T-cell (primary cell): ENCODE results near the gene MEN1. TPM values are rescaled to one million over a fixed set of nuclear protein-coding genes. Genes with fewer than 3 reads are reported as not detected.
A peak's percentile ranks its signal among the peaks of the same experiment; 100 is the strongest.
"Not testable (repeated sequence)": the region's sequence is repeated elsewhere in the genome, so short reads cannot be mapped to it uniquely, and the experiment has no call there.

Experiments
- ATAC-seq, 4 experiments: fragments of 200-7000 bp in 3 of 4; fragments of 150-1000 bp in 1 of 4; cut with Tn5 transposase; replicated peaks in 1 of 4; 1 replicate in 3 of 4; 2 replicates in 1 of 4; pipeline ENCODE4 v1.10.0; 2021; ENCODE audit warnings: moderate library complexity in 3 of 4, mild to moderate bottlenecking in 2 of 4, moderate number of reproducible peaks in 1 of 4
- CTCF ChIA-PET, 2 donors: fragments of 300-600 bp; sonication (Branson Sonifier 250); formaldehyde crosslinking; loops; one replicate each; lab custom pipeline; 2022; ENCODE audit warnings: antibody characterized with exemption in 2 of 2; lab: Charles Lee
- POLR2A ChIA-PET, 2 donors: fragments of 300-600 bp; sonication (Branson Sonifier 250); formaldehyde crosslinking; loops; one replicate each; lab custom pipeline; 2022; ENCODE audit warnings: antibody characterized with exemption in 2 of 2; lab: Charles Lee
- DNase-seq, 35 experiments: peaks; one replicate each; pipeline versions ENCODE4 v3.0.0 to v3.0.0-alpha.2; 2013 to 2023
- H3K27ac ChIP-seq: one replicate; pipeline ENCODE4 v1.5.1; 2013; ENCODE audit warnings: low read length
- H3K27me3 ChIP-seq, 2 experiments: replicated peaks in 1 of 2; 1 replicate in 1 of 2; 2 replicates in 1 of 2; pipeline versions ENCODE4 v1.6.1 to v1.7.0; 2013; ENCODE audit warnings: low read length in 1 of 2, mixed read lengths in 1 of 2; ENCODE audit not compliant: control insufficient read depth in 2 of 2, insufficient read depth in 2 of 2; ENCODE audit errors: extremely low read depth in 1 of 2
- H3K36me3 ChIP-seq, 2 donors: 1 replicate in 1 of 2; 2 replicates in 1 of 2; pipeline versions ENCODE4 v1.6.1 to v1.7.0; 2013; ENCODE audit warnings: low read length in 1 of 2; ENCODE audit not compliant: control insufficient read depth in 2 of 2, insufficient read depth in 1 of 2; ENCODE audit errors: extremely low read depth in 1 of 2
- H3K4me1 ChIP-seq, 2 experiments: 1 replicate in 1 of 2; 2 replicates in 1 of 2; pipeline versions ENCODE4 v1.6.1 to v1.7.0; 2013; ENCODE audit warnings: low read length in 2 of 2, mixed read lengths in 1 of 2; ENCODE audit not compliant: insufficient read depth in 2 of 2, control insufficient read depth in 1 of 2; ENCODE audit errors: extremely low read depth in 1 of 2
- H3K4me3 ChIP-seq, 2 donors: 1 replicate in 1 of 2; 2 replicates in 1 of 2; pipeline versions ENCODE4 v1.5.1 to v1.7.0; 2013; ENCODE audit warnings: mild to moderate bottlenecking in 2 of 2, low read length in 1 of 2, moderate library complexity in 1 of 2; ENCODE audit not compliant: control insufficient read depth in 1 of 2; ENCODE audit errors: extremely low read depth in 1 of 2
- H3K9me3 ChIP-seq: 2 replicates; pipeline ENCODE4 v1.7.0; 2013
- H3K27ac Mint-ChIP-seq, 2 donors: one replicate each; pipeline ENCODE4 v1.8.0; 2020 to 2021; ENCODE audit warnings: mild to moderate bottlenecking in 2 of 2, mixed read lengths in 2 of 2
- H3K27me3 Mint-ChIP-seq, 2 donors: one replicate each; pipeline ENCODE4 v1.8.0; 2021 to 2022; ENCODE audit warnings: mixed read lengths in 2 of 2
- H3K36me3 Mint-ChIP-seq: one replicate; pipeline ENCODE4 v1.8.0; 2021; ENCODE audit warnings: mixed read lengths
- H3K4me1 Mint-ChIP-seq, 3 donors: one replicate each; pipeline ENCODE4 v1.8.0; 2020 to 2022; ENCODE audit warnings: mixed read lengths in 3 of 3, mild to moderate bottlenecking in 1 of 3
- H3K4me3 Mint-ChIP-seq, 3 donors: one replicate each; pipeline ENCODE4 v1.8.0; 2020 to 2022; ENCODE audit warnings: mild to moderate bottlenecking in 3 of 3, mixed read lengths in 3 of 3, moderate library complexity in 3 of 3
- H3K9me3 Mint-ChIP-seq, 3 donors: one replicate each; pipeline ENCODE4 v1.8.0; 2020 to 2022; ENCODE audit warnings: mixed read lengths in 3 of 3
- WGBS: methylation state at CpG from one replicate; pipeline ENCODE4 v1.1.5; 2013; ENCODE audit warnings: missing lambda C conversion rate; ENCODE audit not compliant: insufficient coverage; 5-methylcytosine and 5-hydroxymethylcytosine counted together
- total RNA-seq, 35 experiments: library from RNA in 6 of 35; stranded (reverse) in 6 of 35; fragments of 120-200 nt in 1 of 35; gene quantifications; one replicate each; pipeline versions ENCODE4 v1.2.1 to v1.2.4 and lab custom pipeline; 2013 to 2026

The MEN1 gene
- total RNA-seq, 5 donors from 2014 or later (not counting 1 experiment from before 2014, with no cell fraction given) = 31.7 to 62.0 (median 49.6) TPM

DNA sequence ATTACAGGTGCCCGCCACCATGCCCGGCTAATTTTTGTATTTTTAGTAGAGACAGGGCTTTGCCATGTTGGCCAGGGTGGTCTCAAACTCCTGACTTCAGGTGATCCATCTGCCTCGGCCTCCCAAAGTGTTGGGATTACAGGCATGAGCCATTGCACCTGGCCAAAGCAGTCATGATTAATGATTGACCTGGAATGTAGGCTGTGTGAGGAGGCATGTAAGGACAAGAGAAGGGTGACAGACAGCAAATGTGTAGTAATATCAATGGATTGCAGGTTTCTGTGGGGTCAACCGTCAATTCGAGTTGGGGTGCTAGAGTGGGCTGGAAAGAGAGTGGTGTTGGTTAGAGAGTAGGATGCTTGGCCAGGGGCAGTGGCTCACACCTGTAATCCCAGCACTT, 5.1 kb upstream of the MEN1 start:
- H3K9me3 ChIP-seq, H3K27me3 ChIP-seq, ATAC-seq, H3K27me3 Mint-ChIP-seq, H3K4me1 Mint-ChIP-seq, H3K9me3 Mint-ChIP-seq, H3K36me3 ChIP-seq, DNase-seq, H3K27ac Mint-ChIP-seq, H3K4me3 ChIP-seq, H3K36me3 Mint-ChIP-seq, POLR2A ChIA-PET, H3K27ac ChIP-seq, H3K4me3 Mint-ChIP-seq, H3K4me1 ChIP-seq: not testable (repeated sequence)
- whole genome bisulfite sequencing = 90% methylated on average over 3 of the region's 5 CpGs
- CTCF ChIA-PET = interaction anchor here (0.6 to 1.3 kb wide), 2 partner anchors 29 to 89 kb away, joined by 3 to 8 read pairs; partner anchors contain the start of gene CDC42BPG (in 1 of the 2)

- POLR2A ChIA-PET = no interaction called here
- Histone ChIP-seq H3K27ac (no peak overlapping the region), H3K4me3 (no peak overlapping the region), H3K36me3 (no peaks in the 10 kb centered on the region), H3K4me1 (peaks cover 5 to 12% of the 10 kb centered on the region in 2 experiments), H3K27me3 (no peaks in the 10 kb centered on the region), H3K9me3 (no peaks in the 10 kb centered on the region)
- H3K27me3 Mint-ChIP-seq = no peaks in the 10 kb centered on the region
- H3K27ac Mint-ChIP-seq = peak overlapping the region in 1 of 2 donors; percentile 34
- CTCF ChIA-PET = no interaction called here
- WGBS = 67% methylated on average over 6 of the region's 7 CpGs
- ATAC-seq (no peak), DNase-seq (no peak)
- peaks cover 9 to 13% (median 11%) of the 10 kb centered on the region in 3 donors for H3K4me1 Mint-ChIP-seq
- H3K4me3 Mint-ChIP-seq = no peak overlapping the region
- no peaks in the 10 kb centered on the region for H3K36me3 Mint-ChIP-seq
- H3K9me3 Mint-ChIP-seq = no peaks in the 10 kb centered on the region
These were observed 4.4 kb upstream of the MEN1 start for GRCh38 chr11:64814712-64815187.

DNA sequence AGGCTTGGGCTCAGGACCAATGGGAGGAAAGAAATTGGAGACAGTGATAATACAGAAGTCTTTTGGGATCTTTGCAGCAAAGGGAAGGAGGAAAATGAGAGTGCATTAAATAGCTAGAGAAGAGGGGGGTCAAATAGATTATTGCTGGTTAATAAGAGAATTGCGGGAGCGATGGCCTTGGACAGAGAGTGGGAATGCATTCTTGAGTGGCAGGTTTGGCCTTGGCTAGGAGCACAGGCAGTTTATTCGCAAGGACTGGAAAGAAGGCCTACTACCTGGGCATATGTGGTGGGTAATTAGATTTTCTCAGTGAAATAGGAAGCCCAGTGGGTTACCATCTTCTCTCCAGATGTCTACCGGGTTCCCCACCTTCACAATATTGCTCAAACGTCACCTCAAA, 3.5 kb upstream of the MEN1 start:
- ChIA-PET CTCF (interaction anchor here in 1 of 2 donors (0.7 kb wide), 1 partner anchor 83 kb away, joined by 7 read pairs; no protein-coding TSS in a partner anchor), POLR2A (no interaction called here)
- no peaks in the 10 kb centered on the region for H3K36me3 ChIP-seq
- no peaks in the 10 kb centered on the region for H3K27me3 ChIP-seq
- Mint-ChIP-seq H3K27me3 (no peaks in the 10 kb centered on the region), H3K36me3 (no peaks in the 10 kb centered on the region), H3K9me3 (no peaks in the 10 kb centered on the region), H3K27ac (no peak overlapping the region), H3K4me3 (no peak overlapping the region), H3K4me1 (peaks cover 15 to 20% (median 18%) of the 10 kb centered on the region in 3 donors)
- no peaks in the 10 kb centered on the region for H3K9me3 ChIP-seq
- 95% methylated on average over 2 of the region's 5 CpGs for WGBS
- no peak overlapping the region for H3K4me3 ChIP-seq
- ATAC-seq (no peak), DNase-seq (no peak)
- no peak overlapping the region for H3K27ac ChIP-seq
- peaks cover 5 to 22% of the 10 kb centered on the region in 2 experiments for H3K4me1 ChIP-seq

DNA sequence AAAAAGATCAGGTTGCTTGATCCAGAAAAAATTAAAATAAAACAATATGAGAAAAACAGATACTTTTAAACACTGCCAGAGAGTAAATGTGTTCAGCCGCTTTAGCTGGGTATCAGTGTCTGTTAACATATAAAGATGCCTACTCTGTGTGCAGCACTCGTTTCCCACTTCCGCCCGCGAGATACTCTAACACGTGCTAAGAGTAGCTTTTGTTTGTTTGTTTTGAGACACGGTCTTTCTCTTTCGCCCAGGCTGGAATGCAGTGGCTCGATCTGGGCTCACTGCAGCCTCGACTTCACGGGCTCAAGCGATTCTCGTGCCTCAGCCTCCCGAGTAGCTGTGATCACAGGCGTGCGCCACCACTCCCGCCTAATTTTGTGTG, 531 bp upstream of the MEN1 start:
- Histone ChIP-seq H3K4me3 (peak overlapping the region; percentile 71 to 89), H3K27me3 (no peaks in the 10 kb centered on the region), H3K9me3 (no peaks in the 10 kb centered on the region), H3K4me1 (peaks cover 5 to 23% of the 10 kb centered on the region in 2 experiments), H3K36me3 (peaks cover 0 to 15% of the 10 kb centered on the region in 2 donors), H3K27ac (peak overlapping the region; percentile 84)
- ATAC-seq (peak; percentile 69 to 75 (median 72)), DNase-seq (peak in 30 of 35 experiments; percentile 41 to 76 (median 62))
- no peaks in the 10 kb centered on the region for H3K27me3 Mint-ChIP-seq
- POLR2A ChIA-PET = interaction anchor here in 1 of 2 donors (1.0 kb wide), 1 partner anchor 32 kb away, joined by 5 read pairs; the partner anchor contains the start of gene SF1
- CTCF ChIA-PET = interaction anchor here in 1 of 2 donors (0.5 to 1.3 kb wide), 6 partner anchors 32 to 1449 kb away, joined by 3 to 6 read pairs (median 3); partner anchors contain the start of genes CDC42BPG and SF1
- peaks cover 27 to 31% (median 28%) of the 10 kb centered on the region in 3 donors for H3K4me1 Mint-ChIP-seq
- no peaks in the 10 kb centered on the region for H3K9me3 Mint-ChIP-seq
- peaks cover 14% of the 10 kb centered on the region for H3K36me3 Mint-ChIP-seq
- peak overlapping the region; percentile 93 to 98 (median 94) for H3K4me3 Mint-ChIP-seq
- WGBS = 0% methylated on average over 7 of the region's 17 CpGs
- peak overlapping the region; percentile 93 to 97 for H3K27ac Mint-ChIP-seq

- Mint-ChIP-seq H3K4me3 (peak overlapping the region; percentile 93 to 98 (median 94)), H3K9me3 (no peaks in the 10 kb centered on the region), H3K27ac (peak overlapping the region; percentile 93 to 97), H3K27me3 (no peaks in the 10 kb centered on the region), H3K4me1 (peaks cover 27 to 31% (median 28%) of the 10 kb centered on the region in 3 donors), H3K36me3 (peaks cover 18% of the 10 kb centered on the region)
- Histone ChIP-seq H3K27me3 (no peaks in the 10 kb centered on the region), H3K4me3 (peak overlapping the region; percentile 71 to 89), H3K9me3 (no peaks in the 10 kb centered on the region), H3K36me3 (peaks cover 6 to 26% of the 10 kb centered on the region in 2 donors), H3K4me1 (peaks cover 5 to 23% of the 10 kb centered on the region in 2 experiments), H3K27ac (peak overlapping the region; percentile 84)
- ChIA-PET CTCF (interaction anchor here (0.6 to 0.7 kb wide), 3 partner anchors 10 to 25 kb away, joined by 3 read pairs; no protein-coding TSS in a partner anchor), POLR2A (interaction anchor here (0.6 to 1.1 kb wide), 4 partner anchors 15 to 689 kb away, joined by 5 to 9 read pairs (median 8); partner anchors contain the start of gene MALAT1 (in 1 of the 2))
- ATAC-seq (peak; percentile 8 to 24 (median 18)), DNase-seq (peak in 1 of 35 experiments; percentile 34)
- 7% methylated on average over 44 of the region's 44 CpGs for WGBS
These were observed 540 bp downstream of the MEN1 start for GRCh38 chr11:64809781-64810241.

DNA sequence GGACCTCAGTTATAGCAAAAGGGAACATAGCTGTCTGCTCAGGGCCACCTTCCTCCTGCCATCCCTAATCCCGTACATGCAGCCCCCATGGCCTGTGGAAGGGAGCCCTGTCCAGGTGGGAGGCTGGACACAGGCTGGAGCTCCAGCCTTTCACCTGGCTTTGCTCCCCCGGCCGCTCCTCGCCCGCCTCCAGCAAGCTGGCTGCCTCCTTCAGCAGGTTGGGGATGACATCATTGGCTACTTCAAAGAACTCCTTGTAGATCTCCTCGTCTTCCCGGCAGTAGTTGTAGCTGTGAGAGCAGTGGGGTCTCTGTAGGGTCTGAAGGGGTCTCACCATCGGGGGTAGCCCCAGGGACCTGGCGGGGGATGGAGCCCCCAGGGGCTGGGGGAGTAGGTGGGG, 4.9 kb downstream of the MEN1 start:
- H3K36me3 ChIP-seq = peaks cover 11 to 40% of the 10 kb centered on the region in 2 donors
- CTCF ChIA-PET = no interaction called here
- ATAC-seq (no peak), DNase-seq (no peak)
- 93% methylated on average over 5 of the region's 9 CpGs for WGBS
- H3K4me1 Mint-ChIP-seq = peaks cover 36 to 52% (median 46%) of the 10 kb centered on the region in 3 donors
- H3K9me3 ChIP-seq = no peaks in the 10 kb centered on the region
- POLR2A ChIA-PET = interaction anchor here in 1 of 2 donors (0.7 kb wide), 1 partner anchor 28 kb away, joined by 3 read pairs; no protein-coding TSS in a partner anchor
- no peak overlapping the region for H3K4me3 ChIP-seq
- H3K4me1 ChIP-seq = peaks cover 6 to 50% of the 10 kb centered on the region in 2 experiments
- H3K27ac ChIP-seq = no peak overlapping the region
- H3K9me3 Mint-ChIP-seq = no peaks in the 10 kb centered on the region
- H3K27me3 Mint-ChIP-seq = no peaks in the 10 kb centered on the region
- peaks cover 18% of the 10 kb centered on the region for H3K36me3 Mint-ChIP-seq
- H3K27me3 ChIP-seq = no peaks in the 10 kb centered on the region
- H3K4me3 Mint-ChIP-seq = no peak overlapping the region
- no peak overlapping the region for H3K27ac Mint-ChIP-seq
